Stimulated activated CD4-positive, alpha-beta T cell treated with anti-CD3 and anti-CD28 coated beads, Interleukin-12 subunit alpha, Interleukin-12 subunit beta, amount 100 ng/mL, for 4 hours (primary cell): ENCODE results near the gene SLC35B1.
"Not testable (repeated sequence)": the region's sequence is repeated elsewhere in the genome, so short reads cannot be mapped to it uniquely, and the experiment has no call there.

ENCODE experiments used
- DNase-seq: peaks from one replicate; pipeline ENCODE4 v3.0.0-alpha.2; 2020

Gene SLC35B1

DNA sequence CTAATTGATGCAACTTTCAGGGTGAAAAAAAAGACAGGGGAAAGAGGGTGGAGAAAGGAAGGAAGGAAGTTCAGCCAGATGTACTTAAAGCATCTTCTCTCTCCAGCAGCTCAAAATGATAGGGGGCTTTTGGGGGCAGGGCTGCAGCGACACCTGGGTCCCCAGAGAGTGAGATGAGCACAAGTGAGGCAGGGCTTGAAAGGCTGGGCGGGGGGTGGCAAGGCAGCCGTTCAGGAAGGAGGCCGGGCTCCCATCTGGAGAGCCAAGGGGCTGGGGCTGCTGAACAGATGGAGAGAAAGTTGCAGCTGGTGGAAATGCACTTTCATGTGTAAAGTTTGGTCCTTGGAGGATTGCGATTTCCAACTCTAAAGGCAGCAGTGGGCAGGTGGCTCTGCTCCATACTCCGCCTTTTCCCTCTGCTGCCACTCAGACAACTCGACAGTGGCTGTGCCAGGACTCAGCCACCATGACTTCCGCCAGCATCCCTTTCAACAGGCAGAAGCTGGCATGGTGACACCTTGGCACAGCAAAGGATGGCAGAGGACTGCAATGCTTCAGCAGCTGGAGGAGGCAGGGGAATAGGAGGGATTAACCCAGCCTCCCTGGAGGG lies 7.7 kb downstream of the SLC35B1 start:
- no peak for DNase-seq

DNA sequence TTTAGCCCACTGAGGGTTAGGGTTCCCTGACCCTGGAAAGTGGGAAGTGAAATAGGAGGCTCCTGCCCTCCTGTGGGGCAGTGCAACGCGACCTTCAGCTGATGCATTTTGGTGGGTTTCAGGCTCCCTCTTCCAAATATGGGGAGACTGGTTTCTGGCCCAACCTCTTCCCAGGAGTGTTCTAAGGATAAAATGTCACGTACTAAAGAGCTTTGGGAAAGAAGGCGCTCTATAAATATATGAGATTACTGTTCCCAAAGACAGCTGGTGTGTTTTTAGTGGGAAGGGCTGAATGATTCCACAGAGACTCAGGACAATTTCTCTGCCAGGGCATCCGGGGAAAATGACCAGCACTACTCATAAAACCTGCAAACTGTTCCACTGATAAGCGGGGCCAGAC lies 9.8 kb downstream of the SLC35B1 start:
- no peak for DNase-seq

DNA sequence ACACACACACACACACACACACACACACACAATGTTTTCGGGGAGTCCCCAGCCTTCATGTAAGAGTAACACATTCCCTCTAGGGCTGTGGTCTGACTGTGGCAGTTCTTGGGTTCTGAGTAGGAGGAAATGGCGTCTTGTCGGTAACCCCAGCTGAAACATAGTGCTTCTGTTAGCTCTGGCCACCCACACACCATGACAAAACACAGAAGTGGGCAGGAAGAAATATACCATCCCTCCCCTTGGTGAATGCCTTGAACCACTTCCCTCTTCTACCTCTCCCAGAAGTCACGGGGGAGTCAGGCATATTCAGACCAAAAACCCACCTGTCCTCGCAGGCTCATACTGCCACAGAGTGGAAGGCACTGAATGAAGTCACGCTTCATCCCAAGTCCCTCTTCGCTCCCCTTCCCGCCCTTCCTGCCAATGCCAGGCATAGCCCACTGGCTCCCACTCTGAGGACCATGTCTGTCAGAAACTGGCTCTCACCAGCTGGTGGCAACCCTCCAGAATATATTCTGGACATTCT lies 11.5 kb downstream of the SLC35B1 start:
- peak; percentile 49 for DNase-seq

DNA sequence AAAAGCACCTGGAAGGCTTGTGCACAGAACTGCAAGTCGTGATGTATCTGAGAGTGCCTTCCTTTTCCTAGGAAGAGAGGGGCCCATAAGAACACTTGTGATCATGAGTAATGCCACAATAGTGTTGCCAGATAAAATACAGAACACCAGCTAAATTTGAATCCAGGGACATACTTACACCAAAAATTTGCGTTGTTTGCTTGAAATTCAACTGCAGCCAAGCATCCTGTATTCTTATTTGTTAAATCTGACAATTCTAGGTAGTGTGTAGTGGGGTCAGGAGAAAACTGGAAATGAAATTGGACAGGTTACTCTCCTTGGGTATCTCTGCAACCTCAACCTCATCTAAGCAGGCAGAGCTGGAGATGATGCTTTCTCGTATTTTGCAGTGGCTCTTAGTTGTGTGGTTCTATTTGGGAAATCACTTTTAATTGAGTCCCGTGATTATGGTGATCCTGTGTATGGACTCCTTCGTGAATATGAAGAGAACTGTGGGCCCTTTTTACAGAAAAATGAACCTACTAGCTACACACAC lies 12.0 kb downstream of the SLC35B1 start:
- no peak for DNase-seq

- DNase-seq: peak; percentile 71
Observed at GRCh38 chr17:49694847-49695697, 12.7 kb downstream of the SLC35B1 start.

DNA sequence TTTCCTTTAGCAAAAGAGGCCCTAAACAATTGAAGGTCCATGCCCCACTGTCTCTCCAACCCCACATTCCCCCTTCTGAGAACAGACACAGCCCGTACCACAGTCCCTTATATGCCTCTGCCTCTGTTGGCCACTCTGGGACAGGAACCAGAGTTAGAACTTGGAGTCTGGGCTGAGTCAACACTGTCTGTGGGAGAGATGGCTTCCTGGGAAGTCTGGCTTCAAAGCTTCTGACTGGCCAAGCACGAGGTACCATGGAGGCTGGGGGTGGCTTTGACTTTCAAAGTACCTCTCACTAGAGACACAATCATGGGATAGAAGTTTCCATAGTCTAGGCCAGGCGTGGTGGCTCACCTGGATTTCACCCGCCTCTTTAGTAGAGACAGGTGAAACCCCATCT lies 15.0 kb downstream of the SLC35B1 start:
- DNase-seq: no peak

- no peak for DNase-seq
Observed at GRCh38 chr17:49691677-49692191, 16.0 kb downstream of the SLC35B1 start.

GRCh38 chr17:49691086-49691676 lies 16.6 kb downstream of the SLC35B1 start:
- no peak for DNase-seq

DNA sequence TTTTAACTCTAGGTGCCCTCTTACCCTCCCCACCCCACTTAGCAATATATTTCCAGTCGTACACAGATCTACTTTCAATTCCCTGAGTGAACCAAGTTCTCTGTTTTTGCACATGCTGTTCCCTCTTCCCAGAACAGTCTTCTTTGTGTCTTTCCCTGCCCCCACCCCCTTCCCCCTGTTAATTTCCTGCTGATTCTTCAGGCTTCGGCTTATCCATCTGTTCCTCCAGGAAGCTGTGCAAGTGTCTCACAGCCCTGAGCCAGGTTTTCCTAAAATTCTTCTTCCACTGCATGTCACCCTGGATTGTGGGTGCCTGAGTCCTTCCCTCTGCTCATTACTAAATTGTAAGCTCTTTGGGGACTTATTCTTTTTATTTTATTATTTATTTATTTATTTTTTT lies 17.5 kb downstream of the SLC35B1 start:
- no peak for DNase-seq

GRCh38 chr17:49688848-49689247 lies 18.9 kb downstream of the SLC35B1 start:
- DNase-seq: no peak

GRCh38 chr17:49687878-49688491 lies 19.8 kb downstream of the SLC35B1 start:
- no peak for DNase-seq

DNA sequence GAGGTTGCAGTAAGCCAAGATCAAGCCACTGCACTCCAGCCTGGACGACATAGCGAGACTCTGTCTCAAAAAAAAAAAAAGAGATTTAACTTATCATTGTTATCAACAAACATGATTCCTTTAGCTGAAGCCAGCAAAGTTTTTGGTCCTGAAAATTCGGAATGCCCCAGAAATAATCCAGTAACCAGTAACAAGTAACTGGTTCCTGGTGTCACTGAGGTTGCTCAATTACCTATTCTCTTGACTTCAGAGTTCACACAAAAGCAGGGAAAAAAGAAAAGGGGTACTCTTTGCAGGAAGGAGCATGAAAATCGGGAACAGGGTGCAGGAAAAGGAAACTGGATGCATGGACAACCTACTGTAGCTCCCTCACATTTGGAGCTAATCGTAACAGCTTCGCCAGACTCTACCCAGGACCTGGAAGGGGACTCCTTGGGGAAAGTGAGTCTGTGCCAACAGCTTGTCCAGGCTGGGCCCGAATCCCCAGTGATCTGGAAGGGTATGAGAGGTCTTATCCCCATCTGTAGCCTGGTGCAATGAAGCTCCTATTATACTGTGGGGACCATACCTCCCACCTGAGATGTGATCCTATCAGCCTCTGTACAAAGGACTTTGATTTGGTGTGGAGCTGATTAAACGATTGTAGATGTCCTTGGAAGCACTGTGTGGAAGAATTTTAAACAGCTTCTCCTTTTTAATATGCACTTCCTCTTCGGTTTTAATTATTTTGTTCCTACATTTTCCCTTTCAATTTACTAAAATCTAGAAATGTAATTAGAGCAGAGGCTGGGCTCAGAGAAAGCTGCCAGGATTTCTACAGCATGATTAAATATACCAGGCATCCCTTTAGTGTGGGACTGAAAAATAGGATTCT lies 26.4 kb downstream of the SLC35B1 start:
- DNase-seq: no peak

DNA sequence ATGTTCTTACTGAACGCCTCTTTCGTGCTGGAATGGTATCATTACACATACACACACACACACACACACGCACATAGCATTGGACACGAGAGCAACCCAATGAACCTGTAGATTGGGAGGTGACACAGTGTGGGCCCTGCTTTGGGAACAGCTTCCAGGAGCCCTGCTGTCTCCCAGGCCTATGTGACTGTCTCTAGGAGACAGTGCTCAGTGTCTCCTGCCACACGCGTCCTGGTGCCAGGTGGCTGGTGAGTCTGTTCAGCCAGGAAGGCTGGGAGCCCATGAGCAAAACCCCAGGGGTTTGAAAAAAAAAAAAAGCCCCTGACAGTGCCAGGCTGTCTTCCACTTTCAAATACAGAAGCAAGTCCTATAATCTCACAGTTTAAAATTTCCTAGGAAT lies 27.4 kb downstream of the SLC35B1 start:
- no peak for DNase-seq

GRCh38 chr17:49677933-49678847 lies 29.6 kb downstream of the SLC35B1 start, which contains the start of gene SPOP:
SPOP (minus strand) TSS chr17:49678097; CDS start chr17:49622810, 55,287 bp downstream.
- peak; percentile 98 for DNase-seq

DNA sequence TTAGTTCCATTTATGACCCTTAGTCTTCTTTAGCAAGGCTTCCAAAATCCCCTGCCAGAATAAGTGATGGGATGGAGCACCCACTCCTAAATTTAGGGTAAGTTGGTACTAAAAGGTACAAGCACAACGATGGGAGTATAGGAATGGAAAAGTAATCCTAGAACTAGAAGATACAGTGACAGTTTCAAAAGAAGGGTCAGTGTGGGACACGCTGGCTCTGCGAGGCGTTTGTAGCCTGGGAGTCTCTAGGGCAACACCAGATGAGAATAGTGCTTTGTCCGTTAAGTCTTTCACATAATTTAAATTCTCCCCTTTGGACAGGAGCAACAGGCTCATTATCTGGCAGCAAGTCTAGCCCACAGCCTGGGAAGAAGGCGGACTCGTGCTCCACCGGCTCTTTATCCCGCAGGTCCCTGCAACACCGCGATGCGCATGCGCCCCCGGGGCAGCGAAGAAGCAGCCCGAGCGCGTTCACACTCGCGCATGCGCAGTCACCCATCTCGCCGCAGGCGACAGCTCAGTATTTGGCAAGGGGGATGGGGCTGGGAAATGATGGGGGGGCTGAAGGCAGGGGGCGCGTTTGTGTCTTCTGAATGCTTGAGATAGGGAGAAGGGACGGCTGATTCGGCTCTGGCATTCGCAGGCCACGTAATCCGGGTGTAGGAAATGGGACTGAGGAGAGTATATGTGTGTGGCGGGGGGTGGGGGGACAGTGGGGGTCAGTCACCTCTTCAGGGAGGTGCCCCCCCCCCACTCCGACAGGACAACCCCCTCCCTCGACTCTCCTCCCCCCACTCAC lies 30.4 kb downstream of the SLC35B1 start:
- DNase-seq: peak; percentile 97

DNA sequence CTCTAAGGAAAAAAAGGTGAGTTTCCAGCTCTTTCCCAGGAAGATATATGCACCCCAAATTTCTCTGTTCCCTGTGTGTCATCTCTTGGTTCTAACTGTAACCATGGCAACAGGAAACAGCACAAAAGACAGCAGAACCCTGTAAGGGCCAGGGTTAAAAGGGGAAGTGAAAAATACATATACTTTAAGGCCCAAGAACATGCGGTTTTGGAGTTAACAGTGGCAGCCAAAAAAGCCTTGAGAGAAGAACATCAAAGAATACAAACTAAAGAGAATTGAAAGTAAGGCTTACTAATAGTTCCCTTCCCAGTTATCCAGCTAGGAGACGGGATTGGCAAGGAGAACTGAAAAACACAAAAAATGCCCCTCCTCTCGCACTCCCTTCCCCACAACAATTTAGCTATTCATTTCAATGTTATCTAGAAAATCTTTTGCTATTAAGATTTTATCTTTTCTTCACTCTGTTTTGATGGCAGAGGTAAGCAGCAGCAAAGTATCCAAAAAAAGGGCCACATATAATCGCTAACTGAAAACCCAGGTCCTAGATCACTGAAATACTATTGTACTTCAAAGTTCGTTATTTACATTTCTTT lies 31.4 kb downstream of the SLC35B1 start:
- no peak for DNase-seq

DNA sequence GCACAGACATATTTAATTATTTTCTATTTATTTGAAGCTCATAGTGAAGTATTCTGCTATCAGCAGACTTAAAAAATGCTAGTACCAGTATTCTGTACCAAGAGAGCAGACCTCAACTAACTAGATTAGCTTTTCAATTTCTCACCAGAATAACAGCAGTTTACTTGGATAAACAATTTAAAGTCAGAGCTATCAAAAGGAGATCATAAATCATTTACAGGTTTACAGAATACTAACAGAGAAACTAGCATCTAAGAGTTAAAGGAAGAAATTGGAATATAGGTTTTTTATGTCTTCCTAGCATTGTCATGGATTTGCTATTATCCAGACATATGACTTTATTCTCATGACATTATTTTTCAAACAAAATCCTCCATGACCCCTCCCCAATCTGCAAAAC lies 33.3 kb downstream of the SLC35B1 start:
- no peak for DNase-seq

- DNase-seq: not testable (repeated sequence)
Observed at GRCh38 chr17:49673679-49674078, 34.1 kb downstream of the SLC35B1 start.

GRCh38 chr17:49670641-49671040 lies 37.1 kb downstream of the SLC35B1 start:
- DNase-seq: no peak
